GM18861 (cell line): Measurements from ENCODE around the gene SP1.
"Not testable (repeated sequence)": the region's sequence is repeated elsewhere in the genome, so short reads cannot be mapped to it uniquely, and the experiment has no call there.

ENCODE experiments used
- ATAC-seq: cut with Tn5 transposase; IDR thresholded peaks from one replicate; pipeline ENCODE4 v1.9.1; 2021; ENCODE audit not compliant: unreplicated experiment

SP1 gene

GRCh38 chr12:53444593-53445325 lies 64.8 kb downstream of the SP1 start:
- ATAC-seq, result not testable (repeated sequence)

- ATAC-seq, result no peak
Observed at GRCh38 chr12:53450936-53451335, 71.0 kb downstream of the SP1 start.

GRCh38 chr12:53451661-53452158 lies 71.7 kb downstream of the SP1 start, which contains the start of gene PCBP2:
TSS of gene PCBP2 (plus strand) at chr12:53452102. CDS start at chr12:53454801, 2,699 bp downstream.
- ATAC-seq, result peak; percentile 96

GRCh38 chr12:53452159-53453077 lies 72.4 kb downstream of the SP1 start:
- no peak for ATAC-seq

GRCh38 chr12:53453953-53454640 lies 74.1 kb downstream of the SP1 start:
- no peak for ATAC-seq

- no peak for ATAC-seq
Observed at GRCh38 chr12:53454707-53455106, 74.7 kb downstream of the SP1 start.

GRCh38 chr12:53456654-53457366 lies 76.8 kb downstream of the SP1 start:
- no peak for ATAC-seq

GRCh38 chr12:53459097-53459496 lies 79.1 kb downstream of the SP1 start:
- ATAC-seq, result no peak

GRCh38 chr12:53461059-53461458 lies 81.1 kb downstream of the SP1 start:
- ATAC-seq, result no peak

- ATAC-seq, result no peak
Observed at GRCh38 chr12:53461591-53461990, 81.6 kb downstream of the SP1 start.

GRCh38 chr12:53462935-53463334 lies 83.0 kb downstream of the SP1 start:
- no peak for ATAC-seq

- ATAC-seq, result no peak
Observed at GRCh38 chr12:53463802-53464560, 84.0 kb downstream of the SP1 start.

- no peak for ATAC-seq
Observed at GRCh38 chr12:53464685-53465418, 84.9 kb downstream of the SP1 start.

GRCh38 chr12:53465679-53466078 lies 85.7 kb downstream of the SP1 start:
- ATAC-seq, result no peak
